ENCODE measurements around the gene ABCB1.

Gene ABCB1

DNA sequence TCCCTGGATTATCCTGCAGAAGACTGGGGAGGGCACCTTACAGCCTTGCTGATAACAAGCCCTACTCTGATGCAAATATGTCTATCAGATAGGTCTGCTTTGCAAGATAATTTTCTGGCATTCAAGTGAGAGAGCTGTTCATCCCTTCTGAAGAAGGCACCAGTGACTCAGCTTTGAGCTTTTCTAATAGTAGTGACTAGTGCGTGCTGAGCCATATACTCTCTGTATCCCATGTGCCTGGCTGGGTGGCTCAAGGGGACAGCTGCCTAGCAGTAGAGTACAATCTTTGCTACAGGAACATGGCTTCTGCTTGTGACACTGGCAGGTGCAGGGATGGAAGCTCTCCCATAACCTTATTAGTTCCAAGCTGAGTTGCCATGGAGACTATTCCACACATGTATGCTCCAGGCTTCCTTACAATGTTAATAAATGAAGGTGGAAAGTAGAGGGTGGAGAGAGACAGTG lies 90.2 kb downstream of the ABCB1 start:
- H3K27ac ChIP-seq (ENCODE audit: extremely low read depth, low read depth, low read length): no peak overlapping the region
- H3K4me1 ChIP-seq (ENCODE audit: control insufficient read depth, insufficient read depth, low read length): no peaks in the 10 kb centered on the region
- peaks cover 0 to 17% of the 10 kb centered on the region in 2 experiments; a peak in 1 of 3 replicates for H3K36me3 ChIP-seq (ENCODE audit: control insufficient read depth in 2 of 2, insufficient read depth in 1 of 2, low read length in 2 of 2)
- no peak overlapping the region for H3K4me3 ChIP-seq (ENCODE audit: low read depth, low read length)
- POLR2A ChIA-PET: no interaction called here
- H3K9me3 ChIP-seq (ENCODE audit: control insufficient read depth, insufficient read depth, low read depth, low read length): no peaks in the 10 kb centered on the region
- TF ChIP-seq ZNF513 (tag by site-specific recombination; IDR thresholded peaks at IDR 0.05): no peak
- TF ChIP-seq BCL11A (tag by site-specific recombination; IDR thresholded peaks at IDR 0.05; ENCODE audit: low read depth): no peak
- TF ChIP-seq ZBTB21 (tag by site-specific recombination; IDR thresholded peaks at IDR 0.05): no peak
- no peak for TF ChIP-seq GFI1B (tag by site-specific recombination; IDR thresholded peaks at IDR 0.05)
- no peak for TF ChIP-seq ZNF112 (tag by site-specific recombination; IDR thresholded peaks at IDR 0.05)
- TF ChIP-seq KLF7 (tag by site-specific recombination; IDR thresholded peaks at IDR 0.05; ENCODE audit: borderline replicate concordance): no peak
- no peak for TF ChIP-seq KLF1 (tag by site-specific recombination; IDR thresholded peaks at IDR 0.05)
- TF ChIP-seq, protein P1, sequence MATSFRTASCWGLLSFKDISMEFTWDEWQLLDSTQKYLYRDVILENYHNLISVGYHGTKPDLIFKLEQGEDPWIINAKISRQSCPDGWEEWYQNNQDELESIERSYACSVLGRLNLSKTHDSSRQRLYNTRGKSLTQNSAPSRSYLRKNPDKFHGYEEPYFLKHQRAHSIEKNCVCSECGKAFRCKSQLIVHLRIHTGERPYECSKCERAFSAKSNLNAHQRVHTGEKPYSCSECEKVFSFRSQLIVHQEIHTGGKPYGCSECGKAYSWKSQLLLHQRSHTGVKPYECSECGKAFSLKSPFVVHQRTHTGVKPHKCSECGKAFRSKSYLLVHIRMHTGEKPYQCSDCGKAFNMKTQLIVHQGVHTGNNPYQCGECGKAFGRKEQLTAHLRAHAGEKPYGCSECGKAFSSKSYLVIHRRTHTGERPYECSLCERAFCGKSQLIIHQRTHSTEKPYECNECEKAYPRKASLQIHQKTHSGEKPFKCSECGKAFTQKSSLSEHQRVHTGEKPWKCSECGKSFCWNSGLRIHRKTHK (tag by site-specific recombination; IDR thresholded peaks at IDR 0.05): no peak
- TF ChIP-seq ZNF560 (tag by site-specific recombination; IDR thresholded peaks at IDR 0.05; ENCODE audit: borderline replicate concordance): no peak
- no peak for TF ChIP-seq ZNF140 (tag by site-specific recombination; IDR thresholded peaks at IDR 0.05)
- TF ChIP-seq ZNF692 (tag by site-specific recombination; IDR thresholded peaks at IDR 0.05): no peak
- no peak for TF ChIP-seq ZNF654 (tag by site-specific recombination; IDR thresholded peaks at IDR 0.05; ENCODE audit: low read depth)
- no peak for TF ChIP-seq ZNF626 (tag by site-specific recombination; IDR thresholded peaks at IDR 0.05)
- TF ChIP-seq ZNF221 (tag by site-specific recombination; IDR thresholded peaks at IDR 0.05; ENCODE audit: borderline replicate concordance): no peak
- TF ChIP-seq ZNF645 (tag by site-specific recombination; IDR thresholded peaks at IDR 0.05): no peak
- no peak for TF ChIP-seq TCF7L2 (IDR thresholded peaks at IDR 0.05; ENCODE audit: borderline replicate concordance, low read depth, low read length)
- TF ChIP-seq PRDM4 (tag by site-specific recombination; IDR thresholded peaks at IDR 0.05): no peak
- TF ChIP-seq ZNF184 (tag by site-specific recombination; IDR thresholded peaks at IDR 0.05): no peak
- no peak for TF ChIP-seq ZNF157 (tag by site-specific recombination; IDR thresholded peaks at IDR 0.05)
- no peak for TF ChIP-seq ZFP3 (tag by site-specific recombination; IDR thresholded peaks at IDR 0.05; ENCODE audit: low read depth)
- CTCF ChIA-PET: interaction anchor here (1.1 kb wide), 1 partner anchor 94 kb away, joined by 3 read pairs; no protein-coding TSS in a partner anchor
